Omental fat pad (tissue), 4 donors: ENCODE data around the gene TIMP1. TPM values are rescaled to one million over a fixed set of nuclear protein-coding genes. Genes with fewer than 3 reads are reported as not detected.
A peak's percentile ranks its signal among the peaks of the same experiment; 100 is the strongest.

ENCODE experiments used
- ATAC-seq: fragments of 150-250 bp; one replicate; pipeline ENCODE4 v1.9.1; 2016; ENCODE audit warnings: mild to moderate bottlenecking, moderate library complexity; ENCODE audit not compliant: low FRiP score
- DNase-seq: peaks from one replicate; pipeline ENCODE4 v3.0.0-alpha.2; 2019; ENCODE audit warnings: low spot score
- CTCF ChIP-seq, 3 donors: fragments of 450-650 bp; IDR thresholded peaks; one replicate each; pipeline ENCODE4 v1.5.1; 2016 to 2017; ENCODE audit warnings: antibody characterized with exemption in 3 of 3, mild to moderate bottlenecking in 3 of 3, moderate library complexity in 2 of 3
- total RNA-seq, 4 donors: library from RNA; depleted of rRNA; stranded (reverse); fragments of >200 nt; gene quantifications; one replicate each; pipeline ENCODE4 v1.1.0, GENCODE V29; 2016

TIMP1 gene
- total RNA-seq, 4 donors from 2014 or later: 92.8 to 1,509 (median 915) TPM

GRCh38 chrX:47573341-47574075, 8.7 kb upstream of the TIMP1 start:
- no peak for TF ChIP-seq CTCF (IDR thresholded peaks at IDR 0.05)
- ATAC-seq (peak; percentile 78), DNase-seq (no peak)

GRCh38 chrX:47574076-47574546, 8.1 kb upstream of the TIMP1 start:
- no peak for TF ChIP-seq CTCF (IDR thresholded peaks at IDR 0.05)
- ATAC-seq: no peak
- no peak for DNase-seq

GRCh38 chrX:47574547-47575301, 7.5 kb upstream of the TIMP1 start:
- DNase-seq: no peak

GRCh38 chrX:47576021-47576898, 6.0 kb upstream of the TIMP1 start:
- TF ChIP-seq CTCF (IDR thresholded peaks at IDR 0.05): no peak
- DNase-seq (no peak), ATAC-seq (no peak)

More at GRCh38 chrX:47574547-47575301, 7.5 kb upstream of the TIMP1 start:
- ATAC-seq: no peak
- no peak for TF ChIP-seq CTCF (IDR thresholded peaks at IDR 0.05)

GRCh38 chrX:47577424-47577823, 4.8 kb upstream of the TIMP1 start:
- ATAC-seq (peak; percentile 18), DNase-seq (no peak)
- TF ChIP-seq CTCF (IDR thresholded peaks at IDR 0.05): no peak

- ATAC-seq (no peak), DNase-seq (no peak)
- no peak for TF ChIP-seq CTCF (IDR thresholded peaks at IDR 0.05)
These were observed 4.3 kb upstream of the TIMP1 start for GRCh38 chrX:47577901-47578300.
